Uterus (tissue), 2 donors: ENCODE data around the gene YOD1.

ENCODE experiments used
- CTCF ChIP-seq, 4 experiments: fragments of 200-600 bp in 2 of 4; fragments of 450-650 bp in 2 of 4; sonication (generic) in 2 of 4; IDR thresholded peaks; one replicate each; pipeline ENCODE4 v1.5.1; 2016 to 2019; ENCODE audit warnings: antibody characterized with exemption in 4 of 4, mild to moderate bottlenecking in 2 of 4, moderate library complexity in 1 of 4
- POLR2A ChIP-seq, 2 donors: fragments of 450-650 bp; IDR thresholded peaks; one replicate each; pipeline ENCODE4 v1.6.1; 2016; ENCODE audit warnings: antibody characterized with exemption in 2 of 2, mild to moderate bottlenecking in 1 of 2, moderate library complexity in 1 of 2

GRCh38 chr1:207019661-207020060 is 31.3 kb downstream of the YOD1 start:
- TF ChIP-seq CTCF (IDR thresholded peaks at IDR 0.05) (no peak), POLR2A (IDR thresholded peaks at IDR 0.05) (no peak)
